Trophoblast cell (in vitro differentiated cells and primary cell): ENCODE results near the gene PCDHA13.
"Not testable (repeated sequence)": the region's sequence is repeated elsewhere in the genome, so short reads cannot be mapped to it uniquely, and the experiment has no call there.

Source experiments
- DNase-seq, 2 donors: peaks; one replicate each; pipeline ENCODE4 v3.0.0-alpha.2; 2016
- H2AFZ ChIP-seq: 2 replicates; pipeline ENCODE4 v1.6.1; 2013; ENCODE audit warnings: low read length, moderate library complexity, mild to moderate bottlenecking; ENCODE audit not compliant: insufficient read depth, poor library complexity
- H2AK5ac ChIP-seq: 2 replicates; pipeline ENCODE4 v1.6.1; 2013; ENCODE audit warnings: mild to moderate bottlenecking, low read length
- H2BK120ac ChIP-seq: 2 replicates; pipeline ENCODE4 v1.6.1; 2013; ENCODE audit warnings: low read length, mild to moderate bottlenecking, moderate library complexity; ENCODE audit not compliant: insufficient read depth, poor library complexity
- H2BK12ac ChIP-seq: 2 replicates; pipeline ENCODE4 v1.6.1; 2013; ENCODE audit warnings: mild to moderate bottlenecking, low read length, moderate library complexity
- H2BK5ac ChIP-seq: 2 replicates; pipeline ENCODE4 v1.6.1; 2013; ENCODE audit warnings: low read length, low read depth, moderate library complexity, mild to moderate bottlenecking; ENCODE audit not compliant: poor library complexity
- H3K14ac ChIP-seq: 2 replicates; pipeline ENCODE4 v1.6.1; 2013; ENCODE audit warnings: mild to moderate bottlenecking, low read length
- H3K18ac ChIP-seq: 2 replicates; pipeline ENCODE4 v1.6.1; 2013; ENCODE audit warnings: mild to moderate bottlenecking, low read length
- H3K23ac ChIP-seq: 2 replicates; pipeline ENCODE4 v1.6.1; 2013; ENCODE audit warnings: low read length
- H3K27ac ChIP-seq: 2 replicates; pipeline ENCODE4 v1.5.1; 2013; ENCODE audit warnings: low read depth, mild to moderate bottlenecking, inconsistent platforms, low read length, moderate library complexity
- H3K27me3 ChIP-seq: 2 replicates; pipeline ENCODE4 v1.6.1; 2013; ENCODE audit warnings: inconsistent platforms, mild to moderate bottlenecking, low read length, moderate library complexity; ENCODE audit not compliant: insufficient read depth
- H3K36me3 ChIP-seq, 2 experiments: 1 replicate in 1 of 2; 2 replicates in 1 of 2; pipeline ENCODE4 v1.6.1; 2013; ENCODE audit warnings: low read length in 2 of 2, mild to moderate bottlenecking in 2 of 2, moderate library complexity in 1 of 2; ENCODE audit not compliant: insufficient read depth in 2 of 2, control insufficient read depth in 1 of 2
- H3K4ac ChIP-seq: 2 replicates; pipeline ENCODE4 v1.6.1; 2013; ENCODE audit warnings: low read depth, mild to moderate bottlenecking, low read length, moderate library complexity
- H3K4me1 ChIP-seq, 2 experiments: 1 replicate in 1 of 2; 2 replicates in 1 of 2; pipeline ENCODE4 v1.6.1; 2013; ENCODE audit warnings: low read length in 2 of 2, mild to moderate bottlenecking in 2 of 2, moderate library complexity in 1 of 2; ENCODE audit not compliant: insufficient read depth in 2 of 2, control insufficient read depth in 1 of 2
- H3K4me2 ChIP-seq: 2 replicates; pipeline ENCODE4 v1.6.1; 2013; ENCODE audit warnings: inconsistent platforms, mild to moderate bottlenecking, low read length, moderate library complexity
- H3K4me3 ChIP-seq: 2 replicates; pipeline ENCODE4 v1.5.1; 2013; ENCODE audit warnings: mild to moderate bottlenecking, low read depth, low read length, inconsistent platforms
- H3K79me1 ChIP-seq: one replicate; pipeline ENCODE4 v1.6.1; 2013; ENCODE audit warnings: low read length
- H3K79me2 ChIP-seq: 2 replicates; pipeline ENCODE4 v1.6.1; 2013; ENCODE audit warnings: low read length, mild to moderate bottlenecking; ENCODE audit not compliant: control insufficient read depth, insufficient read depth, poor library complexity
- H3K9ac ChIP-seq: 2 replicates; pipeline ENCODE4 v1.6.1; 2013; ENCODE audit warnings: mild to moderate bottlenecking, low read length
- H3K9me3 ChIP-seq: 2 replicates; pipeline ENCODE4 v1.6.1; 2013; ENCODE audit warnings: low read depth, mild to moderate bottlenecking, control low read depth, inconsistent platforms, low read length; ENCODE audit not compliant: insufficient read depth
- H4K12ac ChIP-seq: 2 replicates; pipeline ENCODE4 v1.6.1; 2013; ENCODE audit warnings: low read depth, mild to moderate bottlenecking, low read length, moderate library complexity
- H4K8ac ChIP-seq: 2 replicates; pipeline ENCODE4 v1.6.1; 2013; ENCODE audit warnings: low read depth, mild to moderate bottlenecking, low read length, moderate library complexity
- H4K91ac ChIP-seq: one replicate; pipeline ENCODE4 v1.6.1; 2013; ENCODE audit warnings: low read depth, mild to moderate bottlenecking, low read length, moderate library complexity
- WGBS: extraction: QIAGEN DNeasy Blood & Tissue Kit; methylation state at CpG from one replicate; pipeline ENCODE4 v1.1.7; 2013; ENCODE audit warnings: missing lambda C conversion rate; ENCODE audit not compliant: insufficient read length, insufficient coverage; ENCODE audit errors: extremely low coverage; 5-methylcytosine and 5-hydroxymethylcytosine counted together

The PCDHA13 gene

DNA sequence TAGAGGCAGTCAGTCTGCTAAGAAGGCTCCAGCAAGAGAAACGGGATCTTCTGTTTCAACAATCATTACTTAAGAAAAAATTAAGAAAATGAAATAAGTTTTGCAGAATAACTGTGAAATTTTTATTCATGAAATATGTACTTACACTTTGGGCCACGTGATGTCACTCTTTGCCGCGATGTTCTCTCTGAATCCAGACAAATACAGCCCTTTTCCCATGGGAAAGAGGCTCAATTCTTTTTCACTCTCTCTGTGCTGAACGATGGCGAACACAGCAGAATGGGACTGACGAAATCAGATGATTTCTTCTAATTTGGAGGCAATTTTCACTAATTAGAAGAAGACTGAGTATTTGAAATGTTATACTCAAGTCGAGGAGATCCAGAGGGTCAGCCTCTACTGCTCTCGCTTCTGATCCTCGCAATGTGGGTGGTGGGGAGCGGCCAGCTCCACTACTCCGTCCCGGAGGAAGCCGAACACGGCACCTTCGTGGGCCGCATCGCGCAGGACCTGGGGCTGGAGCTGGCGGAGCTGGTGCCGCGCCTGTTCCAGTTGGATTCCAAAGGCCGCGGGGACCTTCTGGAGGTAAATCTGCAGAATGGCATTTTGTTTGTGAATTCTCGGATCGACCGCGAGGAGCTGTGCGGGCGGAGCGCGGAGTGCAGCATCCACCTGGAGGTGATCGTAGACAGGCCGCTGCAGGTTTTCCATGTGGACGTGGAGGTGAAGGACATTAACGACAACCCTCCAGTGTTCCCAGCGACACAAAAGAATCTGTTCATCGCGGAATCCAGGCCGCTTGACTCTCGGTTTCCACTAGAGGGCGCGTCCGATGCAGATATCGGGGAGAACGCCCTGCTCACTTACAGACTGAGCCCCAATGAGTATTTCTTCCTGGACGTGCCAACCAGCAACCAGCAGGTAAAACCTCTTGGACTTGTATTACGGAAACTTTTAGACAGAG, 33.5 kb upstream of the PCDHA13 start, which contains the start of gene PCDHA9:
Gene PCDHA9, plus strand, starts transcription at position 244 of the 964 bp plus-strand sequence. Its CDS starts 114 bp downstream, at position 358.
- not testable (repeated sequence) for H3K4me2 ChIP-seq, H2AFZ ChIP-seq, H3K27ac ChIP-seq, H3K18ac ChIP-seq, H3K9me3 ChIP-seq, H3K14ac ChIP-seq, H4K8ac ChIP-seq, H4K12ac ChIP-seq, H3K36me3 ChIP-seq, H3K79me2 ChIP-seq, H2BK120ac ChIP-seq, DNase-seq, H3K79me1 ChIP-seq, H2BK5ac ChIP-seq, H2AK5ac ChIP-seq, H3K27me3 ChIP-seq, H3K4me3 ChIP-seq, H3K9ac ChIP-seq, H2BK12ac ChIP-seq, H4K91ac ChIP-seq, H3K4me1 ChIP-seq, H3K4ac ChIP-seq, H3K23ac ChIP-seq
- no CpG with 5 or more reads among the region's 48 CpGs for WGBS

DNA sequence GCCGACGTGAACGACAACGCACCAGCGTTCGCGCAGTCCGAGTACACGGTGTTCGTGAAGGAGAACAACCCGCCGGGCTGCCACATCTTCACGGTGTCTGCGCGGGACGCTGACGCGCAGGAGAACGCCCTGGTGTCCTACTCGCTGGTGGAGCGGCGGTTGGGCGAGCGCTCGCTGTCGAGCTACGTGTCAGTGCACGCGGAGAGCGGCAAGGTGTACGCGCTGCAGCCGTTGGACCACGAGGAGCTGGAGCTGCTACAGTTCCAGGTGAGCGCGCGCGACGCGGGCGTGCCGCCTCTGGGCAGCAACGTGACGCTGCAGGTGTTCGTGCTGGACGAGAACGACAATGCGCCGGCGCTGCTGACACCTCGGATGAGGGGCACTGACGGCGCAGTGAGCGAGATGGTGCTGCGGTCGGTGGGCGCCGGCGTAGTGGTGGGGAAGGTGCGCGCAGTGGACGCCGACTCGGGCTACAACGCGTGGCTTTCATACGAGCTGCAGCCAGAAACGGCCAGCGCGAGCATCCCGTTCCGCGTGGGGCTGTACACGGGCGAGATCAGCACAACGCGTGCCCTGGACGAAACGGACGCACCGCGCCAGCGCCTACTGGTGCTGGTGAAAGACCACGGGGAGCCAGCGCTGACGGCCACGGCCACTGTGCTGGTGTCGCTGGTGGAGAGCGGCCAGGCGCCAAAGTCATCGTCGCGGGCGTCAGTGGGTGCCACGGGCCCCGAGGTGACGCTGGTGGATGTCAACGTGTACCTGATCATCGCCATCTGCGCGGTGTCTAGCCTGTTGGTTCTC, 31.9 kb upstream of the PCDHA13 start:
- not testable (repeated sequence) for H3K9me3 ChIP-seq, H3K18ac ChIP-seq, H3K9ac ChIP-seq, H3K23ac ChIP-seq, H2BK12ac ChIP-seq, H4K12ac ChIP-seq, H2AK5ac ChIP-seq, H3K27me3 ChIP-seq, H3K4me1 ChIP-seq, H3K79me1 ChIP-seq, H2BK5ac ChIP-seq, H3K14ac ChIP-seq, H2BK120ac ChIP-seq, H3K4ac ChIP-seq, DNase-seq, H4K8ac ChIP-seq, H4K91ac ChIP-seq, H3K4me2 ChIP-seq, H3K79me2 ChIP-seq, H3K4me3 ChIP-seq, H2AFZ ChIP-seq, H3K27ac ChIP-seq, H3K36me3 ChIP-seq
- no CpG with 5 or more reads among the region's 101 CpGs for WGBS

DNA sequence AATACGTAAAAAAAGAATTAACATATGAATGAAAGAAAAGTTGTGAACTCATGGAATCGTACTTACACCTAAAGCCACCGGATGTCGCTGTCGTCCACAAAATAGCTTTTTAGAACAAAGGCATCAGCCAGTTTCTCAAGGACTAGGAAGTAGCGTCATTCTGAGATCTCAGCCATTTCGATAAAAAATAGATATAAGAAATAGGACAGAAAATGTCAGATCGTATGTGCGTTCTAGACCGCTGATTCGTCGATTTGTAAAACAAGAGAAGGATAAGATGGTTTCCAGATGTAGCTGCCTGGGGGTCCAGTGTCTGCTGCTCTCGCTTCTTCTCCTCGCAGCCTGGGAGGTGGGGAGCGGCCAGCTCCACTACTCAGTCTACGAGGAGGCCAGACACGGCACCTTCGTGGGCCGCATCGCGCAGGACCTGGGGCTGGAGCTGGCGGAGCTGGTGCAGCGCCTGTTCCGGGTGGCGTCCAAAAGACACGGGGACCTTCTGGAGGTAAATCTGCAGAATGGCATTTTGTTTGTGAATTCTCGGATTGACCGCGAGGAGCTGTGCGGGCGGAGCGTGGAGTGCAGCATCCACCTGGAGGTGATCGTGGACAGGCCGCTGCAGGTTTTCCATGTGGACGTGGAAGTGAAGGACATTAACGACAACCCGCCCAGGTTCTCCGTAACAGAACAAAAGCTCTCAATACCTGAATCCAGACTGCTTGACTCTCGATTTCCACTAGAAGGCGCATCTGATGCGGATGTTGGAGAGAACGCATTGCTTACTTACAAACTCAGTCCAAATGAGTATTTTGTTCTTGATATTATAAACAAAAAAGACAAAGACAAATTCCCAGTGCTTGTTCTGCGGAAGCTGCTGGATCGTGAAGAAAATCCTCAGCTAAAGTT, 25.9 kb upstream of the PCDHA13 start, which contains the start of gene PCDHA10:
Gene PCDHA10, plus strand, starts transcription at position 126 of the 903 bp plus-strand sequence. Its CDS starts 152 bp downstream, at position 278.
- Histone ChIP-seq H3K79me2 (no peaks in the 10 kb centered on the region), H2AK5ac (no peak within 1 kb of the TSS), H4K12ac (peak within 1 kb of the TSS; percentile 62), H2AFZ (no peak within 1 kb of the TSS), H4K8ac (peak within 1 kb of the TSS; percentile 60), H3K4me3 (peak within 1 kb of the TSS; percentile 65), H3K27me3 (no peaks in the 10 kb centered on the region), H3K27ac (no peak within 1 kb of the TSS), H3K4ac (no peak within 1 kb of the TSS), H3K36me3 (peaks cover 0 to 2% of the 10 kb centered on the region in 2 experiments), H2BK12ac (no peak within 1 kb of the TSS), H3K79me1 (peaks cover 2% of the 10 kb centered on the region), H3K4me2 (peak within 1 kb of the TSS; percentile 47), H3K14ac (no peak within 1 kb of the TSS), H3K9ac (no peak within 1 kb of the TSS), H3K9me3 (peaks cover 5% of the 10 kb centered on the region), H2BK120ac (no peak within 1 kb of the TSS), H3K23ac (no peak within 1 kb of the TSS), H4K91ac (no peak within 1 kb of the TSS), H3K4me1 (no peaks in the 10 kb centered on the region), H3K18ac (no peak within 1 kb of the TSS), H2BK5ac (no peak within 1 kb of the TSS)
- no CpG with 5 or more reads among the region's 44 CpGs for WGBS
- no peak for DNase-seq
